Lower leg skin (tissue), 3 donors: Measurements from ENCODE around the gene UBE2B.
"Not testable (repeated sequence)": the region's sequence is repeated elsewhere in the genome, so short reads cannot be mapped to it uniquely, and the experiment has no call there.

Source experiments
- CTCF ChIP-seq, 3 donors: fragments of 450-650 bp; IDR thresholded peaks; one replicate each; pipeline ENCODE4 v1.5.1; 2016; ENCODE audit warnings: antibody characterized with exemption in 3 of 3, mild to moderate bottlenecking in 3 of 3, moderate library complexity in 2 of 3
- POLR2A ChIP-seq, 2 donors: fragments of 450-650 bp; IDR thresholded peaks; one replicate each; pipeline ENCODE4 v1.6.1; 2016 to 2017; ENCODE audit warnings: antibody characterized with exemption in 2 of 2, mild to moderate bottlenecking in 1 of 2, moderate library complexity in 1 of 2

- TF ChIP-seq CTCF, POLR2A (IDR thresholded peaks at IDR 0.05): not testable (repeated sequence)
Measured at GRCh38 chr5:134336833-134337232, 34.5 kb upstream of the UBE2B start.
